K562 (cell line): ENCODE measurements around the gene SPTBN2. TPM values are rescaled to one million over a fixed set of nuclear protein-coding genes. Genes with fewer than 3 reads are reported as not detected.

Experiments used
- ADNP ChIP-seq: fragments of 200-800 bp; sonication (Bioruptor generic); IDR thresholded peaks from 2 replicates; pipeline ENCODE4 v1.6.1; 2016; ENCODE audit warnings: missing genetic modification characterization, missing compliant biosample characterization
- CBX3 ChIP-seq, 2 experiments: IDR thresholded peaks; 1 replicate in 1 of 2; 2 replicates in 1 of 2; pipeline ENCODE4 v1.6.1; 2012; ENCODE audit warnings: inconsistent platforms in 2 of 2, low read length in 2 of 2, borderline replicate concordance in 1 of 2, control low read depth in 1 of 2
- CHD2 ChIP-seq: IDR thresholded peaks from 2 replicates; pipeline ENCODE4 v1.6.1; 2011; ENCODE audit warnings: low read depth, low read length
- E2F1 ChIP-seq: sonication (generic); formaldehyde crosslinking; IDR thresholded peaks from 2 replicates; pipeline ENCODE4 v1.8.1; 2023; ENCODE audit warnings: mild to moderate bottlenecking, missing genetic modification reagents, moderate library complexity
- EP300 ChIP-seq: IDR thresholded peaks from 2 replicates; pipeline ENCODE4 v1.6.1; 2012; ENCODE audit warnings: low read length, improper control_type of control experiment
- FOSL1 ChIP-seq: fragments of 200-800 bp; sonication (Bioruptor generic); conservative IDR thresholded peaks from 2 replicates; pipeline ENCODE4 v1.6.1; 2016; ENCODE audit warnings: missing genetic modification characterization, missing compliant biosample characterization
- FOXP4 ChIP-seq: sonication (generic); formaldehyde crosslinking; IDR thresholded peaks from 2 replicates; pipeline ENCODE4 v1.8.0; 2022; ENCODE audit warnings: mild to moderate bottlenecking, missing genetic modification reagents, borderline replicate concordance
- FUS ChIP-seq: fragments of 200-400 bp; formaldehyde crosslinking; optimal IDR thresholded peaks from 2 replicates; pipeline ENCODE3; 2017; ENCODE audit warnings: low read depth, low read length
- HBP1 ChIP-seq: fragments of 450-650 bp; formaldehyde crosslinking; IDR thresholded peaks from 2 replicates; pipeline ENCODE4 v1.4.0; 2022; ENCODE audit warnings: missing genetic modification characterization
- ILK ChIP-seq: fragments of 450-650 bp; IDR thresholded peaks from 2 replicates; pipeline ENCODE4 v1.6.1; 2016; ENCODE audit warnings: missing genetic modification characterization, low read depth, mild to moderate bottlenecking, missing compliant biosample characterization, moderate library complexity, borderline replicate concordance
- IRF2 ChIP-seq: sonication (generic); formaldehyde crosslinking; IDR thresholded peaks from 2 replicates; pipeline ENCODE4 v1.8.1; 2022; ENCODE audit warnings: mild to moderate bottlenecking, missing genetic modification reagents
- JUNB ChIP-seq: fragments of 450-650 bp; formaldehyde crosslinking; conservative IDR thresholded peaks from 2 replicates; pipeline ENCODE4 v1.4.0; 2020; ENCODE audit warnings: mild to moderate bottlenecking
- KLF10 ChIP-seq: fragments of 250-450 bp; sonication (Bioruptor Pico); IDR thresholded peaks from 2 replicates; pipeline ENCODE4 v1.6.1; 2021; ENCODE audit warnings: matching md5 sums
- MYC ChIP-seq, 2 experiments: fragments of 250-450 bp in 1 of 2; sonication (Bioruptor Pico) in 1 of 2; IDR thresholded peaks; 2 replicates each; pipeline versions ENCODE4 v1.5.1 to v1.6.1; 2012 to 2021; ENCODE audit warnings: low read depth in 2 of 2, borderline replicate concordance in 1 of 2, improper control_type of control experiment in 1 of 2, low read length in 1 of 2, mild to moderate bottlenecking in 1 of 2, moderate library complexity in 1 of 2
- OTX1 ChIP-seq: fragments of 450-650 bp; formaldehyde crosslinking; IDR thresholded peaks from 2 replicates; pipeline ENCODE4 v1.4.0; 2022; ENCODE audit warnings: mild to moderate bottlenecking
- SLC30A9 ChIP-seq: fragments of 250-450 bp; sonication (Bioruptor Pico); IDR thresholded peaks from 2 replicates; pipeline ENCODE4 v1.8.0; 2022; ENCODE audit warnings: mild to moderate bottlenecking, moderate library complexity
- TCF3 ChIP-seq: sonication (generic); formaldehyde crosslinking; IDR thresholded peaks from 2 replicates; pipeline ENCODE4 v1.4.0; 2020; ENCODE audit warnings: mild to moderate bottlenecking, missing genetic modification reagents
- TSC22D4 ChIP-seq: fragments of 450-650 bp; IDR thresholded peaks from 2 replicates; pipeline ENCODE4 v1.6.1; 2016; ENCODE audit warnings: missing genetic modification characterization, missing biosample characterization, control low read depth
- ZBTB7A ChIP-seq: IDR thresholded peaks from 2 replicates; pipeline ENCODE4 v1.6.1; 2011; ENCODE audit warnings: low read depth, mild to moderate bottlenecking, low read length, moderate library complexity, borderline replicate concordance; ENCODE audit not compliant: control insufficient read depth
- ZKSCAN8 ChIP-seq: fragments of 200-800 bp; sonication (Bioruptor generic); IDR thresholded peaks from 2 replicates; pipeline ENCODE4 v1.6.1; 2016; ENCODE audit warnings: missing genetic modification characterization, missing compliant biosample characterization
- ZNF12 ChIP-seq: sonication (generic); formaldehyde crosslinking; IDR thresholded peaks from 2 replicates; pipeline ENCODE4 v1.4.0; 2020; ENCODE audit warnings: mild to moderate bottlenecking, missing genetic modification reagents
- ZNF24 ChIP-seq: fragments of 450-650 bp; IDR thresholded peaks from 2 replicates; pipeline ENCODE4 v1.6.1; 2016
- ZNF561 ChIP-seq: fragments of 450-650 bp; formaldehyde crosslinking; conservative IDR thresholded peaks from 2 replicates; pipeline ENCODE4 v1.4.0; 2020; ENCODE audit warnings: mild to moderate bottlenecking, moderate library complexity
- ZNF830 ChIP-seq: fragments of 250-450 bp; sonication (Bioruptor Pico); IDR thresholded peaks from 2 replicates; pipeline ENCODE4 v1.5.0; 2021; ENCODE audit warnings: mild to moderate bottlenecking
- ZSCAN32 ChIP-seq: fragments of 450-650 bp; formaldehyde crosslinking; IDR thresholded peaks from 2 replicates; pipeline ENCODE4 v1.4.0; 2020; ENCODE audit warnings: mild to moderate bottlenecking, moderate library complexity
- ZZZ3 ChIP-seq: fragments of 450-650 bp; IDR thresholded peaks from 2 replicates; pipeline ENCODE4 v1.6.1; 2016; ENCODE audit warnings: antibody characterized with exemption, mild to moderate bottlenecking, moderate library complexity
- polyA plus RNA-seq, 8 experiments: library from polyadenylated mRNA; depleted of rRNA in 4 of 8; stranded (reverse) in 5 of 8; unstranded in 3 of 8; fragments of >200 nt; fragmentation: Nextera tagmentation in 2 of 8; fragmentation: Illumina TruSeq in 1 of 8; extraction: Ambion mirVana in 2 of 8; extraction: Trizol in 1 of 8; gene quantifications; 2 replicates each; pipeline versions ENCODE4 v1.2.1 to v1.2.3, GENCODE V29; 2011 to 2014; ENCODE audit warnings: inconsistent platforms in 1 of 8, missing spikeins in 1 of 8
- total RNA-seq, 7 experiments: library from RNA; depleted of rRNA in 6 of 7; stranded (reverse); fragments of >200 nt in 6 of 7; fragmentation: Illumina TruSeq in 2 of 7; extraction: Trizol in 2 of 7; gene quantifications; 2 replicates each; pipeline versions ENCODE4 v1.2.1 to v1.2.3, GENCODE V29; 2011 to 2021; ENCODE audit warnings: low replicate concordance in 1 of 7

Gene SPTBN2
- total and polyA plus RNA-seq, 9 of the 15 experiments (the other 6 are each of a cell fraction or from before 2014, with no cell fraction given): 0.38 to 56.5 (median 19.7) TPM

- TF ChIP-seq FOSL1: no peak
- TF ChIP-seq ZZZ3: no peak
- no peak for TF ChIP-seq TSC22D4 (tag)
- no peak for TF ChIP-seq SLC30A9 (CRISPR knock-in tag)
- no peak for TF ChIP-seq HBP1 (CRISPR knock-in tag)
- no peak for TF ChIP-seq ZNF830 (CRISPR knock-in tag)
- no peak for TF ChIP-seq MYC (IDR thresholded peaks at IDR 0.05; ENCODE audit: low read depth, low read length)
- no peak for TF ChIP-seq MYC (CRISPR knock-in tag; IDR thresholded peaks at IDR 0.05; ENCODE audit: borderline replicate concordance, low read depth)
- no peak for TF ChIP-seq ZNF12
- no peak for TF ChIP-seq ZNF561 (CRISPR knock-in tag)
- no peak for TF ChIP-seq ZNF24
- no peak for TF ChIP-seq CHD2
- TF ChIP-seq IRF2 (CRISPR knock-in tag): no peak
- no peak for TF ChIP-seq ZKSCAN8 (CRISPR knock-in tag)
- no peak for TF ChIP-seq ZSCAN32
- TF ChIP-seq FUS: no peak
- no peak for TF ChIP-seq JUNB
- TF ChIP-seq ZBTB7A: 0 out of 2 replicates have a peak, but pooled peaks have one; percentile 13
- no peak for TF ChIP-seq CBX3 (IDR thresholded peaks at IDR 0.05; ENCODE audit: borderline replicate concordance in 1 of 2, low read length in 2 of 2)
- TF ChIP-seq ILK: no peak
- TF ChIP-seq FOXP4 (CRISPR knock-in tag): no peak; the same call in 1 of the 2 replicates
- peak; percentile 96 for TF ChIP-seq EP300
- no peak for TF ChIP-seq OTX1
- TF ChIP-seq TCF3 (CRISPR knock-in tag): peak; percentile 92
- TF ChIP-seq KLF10 (CRISPR knock-in tag): no peak
- TF ChIP-seq ADNP (tag): no peak; the same call in 1 of the 2 replicates
- no peak for TF ChIP-seq E2F1 (CRISPR knock-in tag)
These were observed 27.4 kb downstream of the SPTBN2 start (continued) for GRCh38 chr11:66701432-66702240.
